Stomach (tissue), 4 donors: Measurements from ENCODE around the gene NTNG1.

Experiments
- EP300 ChIP-seq: sonication (generic); formaldehyde crosslinking; IDR thresholded peaks from one replicate; pipeline ENCODE4 v1.6.1; 2017; ENCODE audit warnings: antibody characterized with exemption
- POLR2A ChIP-seq, 4 donors: fragments of 450-650 bp; IDR thresholded peaks; one replicate each; pipeline ENCODE4 v1.6.1; 2016; ENCODE audit warnings: antibody characterized with exemption in 4 of 4, control low read depth in 2 of 4, mild to moderate bottlenecking in 1 of 4, moderate library complexity in 1 of 4
- POLR2AphosphoS5 ChIP-seq, 3 donors: sonication (generic); formaldehyde crosslinking; IDR thresholded peaks; one replicate each; pipeline ENCODE4 v1.6.1; 2016; ENCODE audit warnings: antibody characterized with exemption in 3 of 3
- TF ChIP-seq, protein P1 (sequence below), 7 experiments: fragments of 450-650 bp in 4 of 7; fragments of 200-600 bp in 3 of 7; sonication (generic) in 3 of 7; IDR thresholded peaks; one replicate each; pipeline ENCODE4 v1.5.1; 2016 to 2019; ENCODE audit warnings: antibody characterized with exemption in 7 of 7, control low read depth in 2 of 7, mild to moderate bottlenecking in 1 of 7

- TF ChIP-seq POLR2AphosphoS5 (IDR thresholded peaks at IDR 0.05) (no peak), POLR2A (IDR thresholded peaks at IDR 0.05) (no peak), EP300 (no peak)
- TF ChIP-seq, protein P1, sequence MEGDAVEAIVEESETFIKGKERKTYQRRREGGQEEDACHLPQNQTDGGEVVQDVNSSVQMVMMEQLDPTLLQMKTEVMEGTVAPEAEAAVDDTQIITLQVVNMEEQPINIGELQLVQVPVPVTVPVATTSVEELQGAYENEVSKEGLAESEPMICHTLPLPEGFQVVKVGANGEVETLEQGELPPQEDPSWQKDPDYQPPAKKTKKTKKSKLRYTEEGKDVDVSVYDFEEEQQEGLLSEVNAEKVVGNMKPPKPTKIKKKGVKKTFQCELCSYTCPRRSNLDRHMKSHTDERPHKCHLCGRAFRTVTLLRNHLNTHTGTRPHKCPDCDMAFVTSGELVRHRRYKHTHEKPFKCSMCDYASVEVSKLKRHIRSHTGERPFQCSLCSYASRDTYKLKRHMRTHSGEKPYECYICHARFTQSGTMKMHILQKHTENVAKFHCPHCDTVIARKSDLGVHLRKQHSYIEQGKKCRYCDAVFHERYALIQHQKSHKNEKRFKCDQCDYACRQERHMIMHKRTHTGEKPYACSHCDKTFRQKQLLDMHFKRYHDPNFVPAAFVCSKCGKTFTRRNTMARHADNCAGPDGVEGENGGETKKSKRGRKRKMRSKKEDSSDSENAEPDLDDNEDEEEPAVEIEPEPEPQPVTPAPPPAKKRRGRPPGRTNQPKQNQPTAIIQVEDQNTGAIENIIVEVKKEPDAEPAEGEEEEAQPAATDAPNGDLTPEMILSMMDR (IDR thresholded peaks at IDR 0.05), result no peak
Measured at GRCh38 chr1:107450899-107451664, 310.2 kb downstream of the NTNG1 start.
